H1 (cell line): Measurements from ENCODE around the gene NR2F2. TPM values are rescaled to one million over a fixed set of nuclear protein-coding genes. Genes with fewer than 3 reads are reported as not detected.
A peak's percentile ranks its signal among the peaks of the same experiment; 100 is the strongest.

Source experiments
- BACH1 ChIP-seq: IDR thresholded peaks from 2 replicates; pipeline ENCODE4 v1.6.1; 2012; ENCODE audit warnings: low read length, improper control_type of control experiment
- BCL11A ChIP-seq, 2 experiments: IDR thresholded peaks; one replicate each; pipeline ENCODE4 v1.6.1; 2011; ENCODE audit warnings: low read depth in 2 of 2, low read length in 2 of 2, mild to moderate bottlenecking in 2 of 2
- CBX5 ChIP-seq: fragments of 300-800, 300-1000 bp; sonication (generic); IDR thresholded peaks from 2 replicates; pipeline ENCODE4 v1.7.1; 2016; ENCODE audit warnings: antibody characterized with exemption, low read length, low read depth
- CBX8 ChIP-seq: fragments of 300-800, 300-1000 bp; sonication (generic); IDR thresholded peaks from 2 replicates; pipeline ENCODE4 v1.7.1; 2016; ENCODE audit warnings: low read depth, low read length, borderline replicate concordance
- E2F6 ChIP-seq: IDR thresholded peaks from 2 replicates; pipeline ENCODE4 v1.6.1; 2012; ENCODE audit warnings: inconsistent platforms
- EP300 ChIP-seq, 2 experiments: IDR thresholded peaks; 1 replicate in 1 of 2; 2 replicates in 1 of 2; pipeline ENCODE4 v1.6.1; 2011 to 2012; ENCODE audit warnings: low read depth in 2 of 2, low read length in 2 of 2, mild to moderate bottlenecking in 2 of 2, borderline replicate concordance in 1 of 2, inconsistent platforms in 1 of 2, moderate library complexity in 1 of 2
- JUND ChIP-seq: IDR thresholded peaks from 2 replicates; pipeline ENCODE4 v1.6.1; 2011; ENCODE audit warnings: mild to moderate bottlenecking, improper control_type of control experiment, low read length
- KDM5A ChIP-seq: fragments of 200-600 bp; IDR thresholded peaks from 2 replicates; pipeline ENCODE4 v1.7.1; 2012; ENCODE audit warnings: mild to moderate bottlenecking, low read length, inconsistent platforms, mixed read lengths
- MAX ChIP-seq: IDR thresholded peaks from 2 replicates; pipeline ENCODE4 v1.6.1; 2012; ENCODE audit warnings: inconsistent platforms
- NRF1 ChIP-seq: IDR thresholded peaks from 2 replicates; pipeline ENCODE4 v1.6.1; 2011; ENCODE audit warnings: mild to moderate bottlenecking, low read depth, low read length, improper control_type of control experiment
- RNF2 ChIP-seq: fragments of 200-900, 300-1000 bp; sonication (generic); IDR thresholded peaks from 2 replicates; pipeline ENCODE4 v1.7.1; 2016; ENCODE audit warnings: borderline replicate concordance, low read depth, mild to moderate bottlenecking, antibody characterized with exemption, low read length; ENCODE audit not compliant: poor library complexity, severe bottlenecking; ENCODE audit errors: missing control alignments
- RXRA ChIP-seq: IDR thresholded peaks from 2 replicates; pipeline ENCODE4 v1.6.1; 2011; ENCODE audit warnings: low read depth, mild to moderate bottlenecking, low read length, moderate library complexity; ENCODE audit not compliant: insufficient read depth
- SP1 ChIP-seq: IDR thresholded peaks from 2 replicates; pipeline ENCODE4 v1.6.1; 2011; ENCODE audit warnings: low read depth, low read length
- SP2 ChIP-seq: IDR thresholded peaks from 2 replicates; pipeline ENCODE4 v1.6.1; 2012; ENCODE audit warnings: mild to moderate bottlenecking, low read length, inconsistent platforms
- SUZ12 ChIP-seq: fragments of 200-600 bp; sonication (generic); IDR thresholded peaks from 2 replicates; pipeline ENCODE4 v1.6.1; 2012; ENCODE audit warnings: mild to moderate bottlenecking, inconsistent platforms, low read length, moderate library complexity, mixed read lengths
- TAF7 ChIP-seq: optimal IDR thresholded peaks from 2 replicates; pipeline ENCODE3; 2011; ENCODE audit warnings: low read depth, mild to moderate bottlenecking, inconsistent platforms, low read length, moderate library complexity, borderline replicate concordance
- TBP ChIP-seq: IDR thresholded peaks from 2 replicates; pipeline ENCODE4 v1.6.1; 2011; ENCODE audit warnings: low read depth, low read length, improper control_type of control experiment
- TCF12 ChIP-seq: IDR thresholded peaks from 2 replicates; pipeline ENCODE4 v1.6.1; 2011; ENCODE audit warnings: low read depth, mild to moderate bottlenecking, low read length
- USF2 ChIP-seq: IDR thresholded peaks from 2 replicates; pipeline ENCODE4 v1.6.1; 2011; ENCODE audit warnings: low read length, improper control_type of control experiment
- polyA plus RNA-seq, 7 experiments: library from polyadenylated mRNA; depleted of rRNA in 3 of 7; stranded (reverse) in 5 of 7; unstranded in 2 of 7; fragments of >200 nt in 5 of 7; fragments of 200-250 nt in 2 of 7; gene quantifications; 1 replicate in 5 of 7; 2 replicates in 1 of 7; 4 replicates in 1 of 7; pipeline versions ENCODE4 v1.2.1 to v1.2.3, GENCODE V29; 2011 to 2013; ENCODE audit warnings: missing spikeins in 2 of 7, mixed read lengths in 2 of 7
- total RNA-seq: library from RNA; stranded (reverse); fragmentation: NEBNext Ultra II Directional; extraction: Animal tissue kit (Norgen Biotek cat#: 25700); gene quantifications from 2 replicates; pipeline ENCODE4 v1.2.1, GENCODE V29; 2021

Gene NR2F2
- total and polyA plus RNA-seq, 2 of the 8 experiments (the other 6 are each of a cell fraction or from before 2014, with no cell fraction given) = 0.03 TPM; not detected in 1

GRCh38 chr15:96331945-96332636 lies 1.6 kb downstream of the NR2F2 start (continued):
- no peak for TF ChIP-seq KDM5A
- TF ChIP-seq TAF7 = no peak
- TF ChIP-seq CBX5 = no peak
- no peak for TF ChIP-seq RXRA
- TF ChIP-seq EP300 (IDR thresholded peaks at IDR 0.05; ENCODE audit: borderline replicate concordance in 1 of 2, low read depth in 2 of 2, low read length in 2 of 2) = no peak
- no peak for TF ChIP-seq SP1
- no peak for TF ChIP-seq NRF1
- TF ChIP-seq JUND = no peak
- TF ChIP-seq USF2 = no peak
- TF ChIP-seq TBP = peak; percentile 32; the same call in 1 of the 2 replicates
- peak; percentile 99 for TF ChIP-seq MAX
- TF ChIP-seq RNF2 = peak; percentile 69
- peak; percentile 97 for TF ChIP-seq SUZ12
- peak; percentile 96 for TF ChIP-seq E2F6
- TF ChIP-seq TCF12 = no peak
- TF ChIP-seq BCL11A (IDR thresholded peaks at IDR 0.05; ENCODE audit: low read depth in 2 of 2, low read length in 2 of 2) = no peak
- no peak for TF ChIP-seq SP2
- no peak for TF ChIP-seq CBX8
- no peak for TF ChIP-seq BACH1
